ENCODE data around the gene PHLPP1. TPM values are rescaled to one million over a fixed set of nuclear protein-coding genes. Genes with fewer than 3 reads are reported as not detected.

Gene PHLPP1
- total and polyA plus RNA-seq, 8 donors: 2.1 to 77.0 (median 12.5) TPM

DNA sequence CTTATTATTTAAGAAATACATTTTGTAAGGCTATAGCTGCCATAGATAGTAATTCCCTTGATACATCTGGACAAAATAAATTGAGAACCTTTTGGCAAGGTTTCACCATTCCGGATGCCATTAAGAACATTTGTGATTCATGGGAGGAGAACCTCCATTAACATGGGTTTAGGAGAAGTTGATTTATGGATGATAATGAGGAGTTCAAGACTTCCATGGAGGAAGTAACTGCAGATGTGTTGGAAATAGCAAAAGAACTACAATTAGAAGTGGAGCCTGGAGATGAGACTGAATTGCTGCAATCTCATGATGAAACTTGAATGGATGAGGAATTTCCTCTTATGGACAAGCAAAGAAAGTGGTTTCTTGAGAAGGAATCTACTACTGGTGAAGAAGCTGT, 17.3 kb downstream of the PHLPP1 start:
- intact Hi-C loops (cut with DNase I; ENCODE audit: low total_unique reads): no loop called here
- Histone ChIP-seq H3K4me3 (no peak overlapping the region), H3K36me3 (no peaks in the 10 kb centered on the region), H3K27ac (no peak overlapping the region), H3K9me3 (peaks cover 0 to 11% (median 8%) of the 10 kb centered on the region in 4 donors), H3K27me3 (no peaks in the 10 kb centered on the region), H3K4me1 (peaks cover 0 to 9% (median 0%) of the 10 kb centered on the region in 4 donors)
- DNase-seq: no peak
- TF ChIP-seq EP300 (IDR thresholded peaks at IDR 0.05) (no peak), POLR2AphosphoS5 (IDR thresholded peaks at IDR 0.05) (no peak), POLR2A (IDR thresholded peaks at IDR 0.05) (no peak)
- TF ChIP-seq, protein P1, sequence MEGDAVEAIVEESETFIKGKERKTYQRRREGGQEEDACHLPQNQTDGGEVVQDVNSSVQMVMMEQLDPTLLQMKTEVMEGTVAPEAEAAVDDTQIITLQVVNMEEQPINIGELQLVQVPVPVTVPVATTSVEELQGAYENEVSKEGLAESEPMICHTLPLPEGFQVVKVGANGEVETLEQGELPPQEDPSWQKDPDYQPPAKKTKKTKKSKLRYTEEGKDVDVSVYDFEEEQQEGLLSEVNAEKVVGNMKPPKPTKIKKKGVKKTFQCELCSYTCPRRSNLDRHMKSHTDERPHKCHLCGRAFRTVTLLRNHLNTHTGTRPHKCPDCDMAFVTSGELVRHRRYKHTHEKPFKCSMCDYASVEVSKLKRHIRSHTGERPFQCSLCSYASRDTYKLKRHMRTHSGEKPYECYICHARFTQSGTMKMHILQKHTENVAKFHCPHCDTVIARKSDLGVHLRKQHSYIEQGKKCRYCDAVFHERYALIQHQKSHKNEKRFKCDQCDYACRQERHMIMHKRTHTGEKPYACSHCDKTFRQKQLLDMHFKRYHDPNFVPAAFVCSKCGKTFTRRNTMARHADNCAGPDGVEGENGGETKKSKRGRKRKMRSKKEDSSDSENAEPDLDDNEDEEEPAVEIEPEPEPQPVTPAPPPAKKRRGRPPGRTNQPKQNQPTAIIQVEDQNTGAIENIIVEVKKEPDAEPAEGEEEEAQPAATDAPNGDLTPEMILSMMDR (IDR thresholded peaks at IDR 0.05): no peak
- 87 to 96% (median 92%) methylated on average over 1 of the region's 1 CpG for WGBS, 5 donors

DNA sequence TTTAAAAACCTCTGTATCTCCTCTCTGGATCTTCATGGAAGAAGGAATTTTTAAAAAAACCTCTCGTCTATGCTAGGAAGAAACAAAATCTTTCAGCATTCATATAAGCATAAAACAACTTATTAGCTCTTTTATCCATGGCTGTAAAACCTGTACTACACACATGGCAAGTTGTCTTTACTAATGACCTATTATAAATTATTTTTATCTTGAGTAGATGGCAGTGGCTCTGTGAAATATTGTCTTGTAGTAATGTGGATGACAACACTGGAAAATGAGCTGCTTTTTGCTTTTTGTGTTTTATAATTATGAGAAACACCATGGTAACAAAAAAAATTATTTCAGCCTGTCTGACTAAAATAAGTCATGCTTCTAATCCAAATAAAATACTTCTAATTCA, 18.9 kb downstream of the PHLPP1 start:
- TF ChIP-seq EP300 (IDR thresholded peaks at IDR 0.05) (no peak), POLR2A (IDR thresholded peaks at IDR 0.05) (no peak), POLR2AphosphoS5 (IDR thresholded peaks at IDR 0.05) (no peak)
- TF ChIP-seq, protein P1 (IDR thresholded peaks at IDR 0.05): no peak
- H3K9me3 ChIP-seq: peaks cover 0 to 11% (median 8%) of the 10 kb centered on the region in 4 donors
- no peaks in the 10 kb centered on the region for H3K36me3 ChIP-seq
- no peak for DNase-seq
- H3K4me3 ChIP-seq: no peak overlapping the region
- H3K27ac ChIP-seq: no peak overlapping the region
- intact Hi-C loops (cut with DNase I; ENCODE audit: low total_unique reads): no loop called here
- H3K27me3 ChIP-seq: no peaks in the 10 kb centered on the region
- 73 to 87% (median 83%) methylated on average over 1 of the region's 1 CpG for WGBS, 5 donors
- H3K4me1 ChIP-seq: peaks cover 0 to 9% (median 4%) of the 10 kb centered on the region in 4 donors

DNA sequence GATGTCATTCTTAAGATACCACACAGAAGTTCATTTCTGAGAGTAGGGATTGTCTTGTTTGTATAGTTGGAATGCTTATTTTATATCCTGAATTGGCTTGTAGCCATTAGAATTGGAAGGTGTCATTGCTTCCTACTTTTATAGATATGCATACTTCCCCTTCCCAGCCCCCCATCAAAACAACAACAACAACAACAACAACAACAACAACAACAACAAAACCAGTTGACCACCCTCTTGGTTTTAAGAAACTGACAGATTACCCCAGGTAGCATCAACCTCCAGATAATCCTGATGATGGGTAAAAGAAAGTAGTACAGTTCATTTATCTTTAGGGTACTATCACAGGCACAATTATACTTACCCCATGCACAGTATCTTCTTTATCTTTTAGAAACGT, 20.0 kb downstream of the PHLPP1 start:
- Histone ChIP-seq H3K4me3 (no peak overlapping the region), H3K27me3 (no peaks in the 10 kb centered on the region), H3K27ac (no peak overlapping the region), H3K36me3 (no peaks in the 10 kb centered on the region), H3K9me3 (peaks cover 0 to 11% (median 8%) of the 10 kb centered on the region in 4 donors), H3K4me1 (peaks cover under 1 to 20% (median 11%) of the 10 kb centered on the region in 4 donors)
- TF ChIP-seq POLR2AphosphoS5 (IDR thresholded peaks at IDR 0.05) (no peak), POLR2A (IDR thresholded peaks at IDR 0.05) (no peak), EP300 (IDR thresholded peaks at IDR 0.05) (no peak)
- TF ChIP-seq, protein P1 (IDR thresholded peaks at IDR 0.05): no peak
- 68 to 92% (median 73%) methylated on average over 1 of the region's 1 CpG for WGBS, 5 donors
- intact Hi-C loops (cut with DNase I; ENCODE audit: low total_unique reads): no loop called here
- DNase-seq: no peak

DNA sequence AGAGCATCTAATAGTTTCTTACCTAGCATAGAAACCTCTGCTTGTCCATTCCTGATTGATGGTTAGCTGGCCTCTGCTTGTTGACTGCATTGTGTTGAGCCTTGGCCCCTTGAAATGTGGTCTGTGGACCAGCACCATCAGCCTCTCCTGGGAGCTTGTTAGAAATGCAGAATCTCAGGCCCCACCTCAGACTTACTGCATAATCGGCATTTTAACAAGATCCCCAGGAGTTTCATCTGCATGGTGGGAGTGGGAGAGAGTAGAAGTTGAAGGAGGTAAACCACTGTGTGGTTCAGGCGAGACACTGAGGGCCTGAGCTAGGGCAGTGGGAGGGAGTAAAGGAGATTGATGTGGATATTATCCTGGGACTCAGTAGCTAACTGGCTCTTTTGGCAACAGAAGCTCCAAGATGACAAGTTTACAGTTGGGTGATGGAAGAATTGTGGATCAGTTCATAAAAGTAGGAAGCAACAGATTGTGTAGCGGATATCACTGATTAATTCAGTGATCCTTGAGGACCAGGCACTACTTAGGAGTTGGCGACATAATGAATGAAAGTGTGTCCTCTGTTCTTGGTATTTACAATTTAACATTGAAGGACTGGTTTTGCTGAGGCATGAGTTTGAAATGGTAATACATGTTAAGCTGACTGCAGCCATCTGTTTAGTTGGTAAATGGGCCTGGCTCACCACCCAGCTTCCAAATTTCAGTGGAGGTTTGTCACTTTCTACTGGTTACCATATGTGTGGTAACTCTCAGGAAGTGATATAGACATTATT, 20.9 kb downstream of the PHLPP1 start:
- peaks cover 0 to 11% (median 8%) of the 10 kb centered on the region in 4 donors for H3K9me3 ChIP-seq
- H3K36me3 ChIP-seq: no peaks in the 10 kb centered on the region
- H3K27ac ChIP-seq: no peak overlapping the region
- TF ChIP-seq, protein P1 (IDR thresholded peaks at IDR 0.05): no peak
- TF ChIP-seq POLR2AphosphoS5 (IDR thresholded peaks at IDR 0.05) (no peak), EP300 (IDR thresholded peaks at IDR 0.05) (no peak), POLR2A (IDR thresholded peaks at IDR 0.05) (no peak)
- H3K4me1 ChIP-seq: peaks cover 9 to 29% (median 19%) of the 10 kb centered on the region in 4 donors
- intact Hi-C loops (cut with DNase I; ENCODE audit: low total_unique reads): no loop called here
- no peak for DNase-seq
- no peak overlapping the region for H3K4me3 ChIP-seq
- H3K27me3 ChIP-seq: no peaks in the 10 kb centered on the region
- WGBS, 5 donors: 93 to 98% (median 97%) methylated on average over 4 of the region's 4 CpGs

Measured in stomach (tissue), 9 donors.